Medulla oblongata (tissue), 1 donor: ENCODE results near the gene TBX10.
"Not testable (repeated sequence)": the region's sequence is repeated elsewhere in the genome, so short reads cannot be mapped to it uniquely, and the experiment has no call there.

Source experiments
- DNase-seq: peaks from one replicate; pipeline ENCODE4 v3.0.0-alpha.2; 2015; ENCODE audit errors: extremely low spot score

Gene TBX10

DNA sequence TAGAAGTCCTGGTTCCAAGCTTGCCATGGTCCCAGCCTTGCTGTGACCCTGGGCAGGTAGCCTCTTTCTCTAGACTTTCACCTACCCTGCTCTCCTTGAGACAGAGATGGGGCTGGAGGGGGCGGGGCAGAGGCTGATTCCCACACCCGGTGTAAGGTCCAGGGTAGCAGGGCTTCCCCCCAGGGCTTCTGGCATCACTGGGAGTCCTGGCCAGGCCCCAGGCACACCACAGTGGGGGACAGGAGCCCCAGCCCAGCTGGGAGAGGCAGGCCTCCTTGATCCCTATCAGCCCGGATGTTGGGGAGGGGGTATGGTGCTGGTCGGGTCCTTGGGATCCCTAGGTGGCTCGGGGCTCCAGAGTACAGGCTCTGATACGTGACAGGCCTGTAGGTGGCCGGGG lies 8.2 kb downstream of the TBX10 start:
- no peak for DNase-seq

GRCh38 chr11:67630943-67631331 lies 8.6 kb downstream of the TBX10 start:
- DNase-seq: no peak

DNA sequence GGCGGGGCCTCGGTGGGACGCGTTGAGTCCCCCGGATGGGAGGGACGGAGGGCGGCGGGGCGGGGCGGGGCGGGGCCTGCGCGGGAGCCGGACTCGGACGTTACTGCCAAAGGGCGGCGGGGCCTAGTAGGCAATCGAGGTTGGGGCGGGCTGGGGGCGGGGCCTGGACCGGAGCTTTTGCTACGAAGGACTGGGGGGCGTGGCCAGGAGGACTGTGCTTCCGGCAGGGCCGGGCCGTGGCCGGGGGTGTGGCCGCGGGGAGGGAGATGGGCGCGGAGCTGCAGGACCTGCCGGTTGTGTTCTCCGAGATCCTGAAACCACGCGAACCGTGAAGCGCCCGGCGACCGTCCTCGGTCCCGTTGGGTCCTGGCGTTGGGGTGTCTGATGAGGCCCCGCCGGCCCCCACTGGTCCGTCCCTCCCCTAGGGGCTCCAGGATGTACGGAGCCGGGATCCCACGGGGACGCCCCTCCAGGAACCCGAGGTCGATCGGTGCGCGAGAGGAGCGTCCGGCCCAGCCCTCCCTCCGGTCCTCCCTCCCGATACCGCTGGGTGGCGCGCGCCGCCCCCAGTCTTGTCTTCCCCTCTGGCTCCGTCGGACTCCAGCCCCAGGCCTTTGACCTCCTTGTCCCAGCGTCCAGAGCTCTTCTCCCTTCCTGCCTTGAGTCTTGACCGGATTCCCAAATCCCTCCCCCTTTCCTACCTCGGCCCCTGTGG lies 9.2 kb downstream of the TBX10 start:
- DNase-seq: peak; percentile 97

DNA sequence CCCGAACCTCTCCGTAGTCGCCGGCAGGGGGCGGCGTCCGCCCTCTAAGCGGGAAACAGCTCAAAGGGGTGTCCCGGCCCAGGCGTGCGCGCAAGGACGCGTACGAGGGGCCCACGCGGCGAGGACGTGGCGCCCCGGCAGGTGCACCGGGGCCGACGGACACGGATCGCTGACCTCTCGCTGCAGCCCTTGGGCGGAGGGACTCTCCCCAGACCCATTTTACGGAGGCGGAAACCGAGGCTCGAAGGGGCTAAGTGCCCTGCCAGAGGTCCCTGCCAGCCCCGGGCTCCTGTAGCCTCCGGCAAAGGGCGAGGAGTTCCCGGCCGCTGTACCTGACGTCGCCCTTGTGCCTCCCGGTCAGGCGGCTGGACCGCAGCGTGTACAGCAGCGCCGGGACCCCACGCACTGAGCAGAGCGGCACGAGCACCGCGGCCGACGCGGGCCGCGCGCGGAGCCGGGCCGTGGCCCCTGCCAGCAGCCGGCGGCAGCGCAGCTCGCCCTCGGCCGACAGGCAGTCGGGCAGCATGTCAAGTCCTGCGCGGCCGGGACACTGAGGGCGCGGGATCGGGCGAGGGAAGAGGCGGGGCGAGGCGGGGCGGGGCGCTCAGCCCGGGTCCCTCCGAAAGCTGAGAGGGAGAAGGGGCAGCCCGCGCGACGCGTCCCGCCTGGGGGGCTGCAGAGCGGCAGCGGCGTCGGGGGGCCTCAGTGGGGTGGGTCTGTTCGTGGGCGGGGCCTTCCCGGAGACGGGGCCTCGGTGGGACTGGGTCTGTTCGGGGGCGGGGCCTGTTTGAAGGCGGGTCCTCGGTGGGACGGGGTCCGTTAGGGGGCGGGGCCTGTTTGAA lies 10.0 kb downstream of the TBX10 start, which contains the start of gene NUDT8:
Gene NUDT8, minus strand, starts transcription at position 552 of the 842 bp plus-strand sequence. Its CDS starts 26 bp downstream, at position 526.
- peak; percentile 81 for DNase-seq

DNA sequence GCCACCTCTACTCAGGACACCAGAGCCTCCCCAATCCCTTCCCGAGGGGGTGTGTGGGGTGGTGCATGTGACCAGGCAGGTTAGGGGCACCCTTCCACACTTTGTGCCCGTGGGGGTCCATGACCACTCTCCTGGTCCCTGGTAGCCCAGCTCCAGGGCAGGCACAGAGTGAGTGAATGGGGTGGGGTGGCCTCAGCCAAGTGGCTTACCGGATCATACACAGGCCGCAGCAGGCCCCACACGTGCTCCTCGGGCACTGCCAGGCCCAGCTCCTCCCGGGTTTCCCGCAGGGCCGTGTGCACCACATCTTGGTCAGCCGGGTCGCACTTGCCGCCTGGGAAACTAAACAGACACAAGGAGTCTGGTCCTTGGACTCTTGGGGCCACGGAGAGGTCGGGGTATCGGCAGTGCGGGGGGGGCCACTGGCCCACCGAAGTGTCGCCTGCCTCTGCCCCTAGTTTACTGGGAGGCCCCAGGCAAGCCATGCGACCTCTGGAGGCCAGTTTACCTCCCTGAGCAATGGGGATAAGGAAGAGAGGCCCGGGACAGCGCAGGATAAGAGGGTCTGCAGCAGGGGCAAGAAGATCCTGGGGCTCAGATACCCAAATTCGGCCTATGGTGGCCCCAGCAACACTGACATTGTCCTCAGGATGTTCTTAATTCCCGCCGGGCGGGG lies 10.7 kb downstream of the TBX10 start:
- DNase-seq: no peak

DNA sequence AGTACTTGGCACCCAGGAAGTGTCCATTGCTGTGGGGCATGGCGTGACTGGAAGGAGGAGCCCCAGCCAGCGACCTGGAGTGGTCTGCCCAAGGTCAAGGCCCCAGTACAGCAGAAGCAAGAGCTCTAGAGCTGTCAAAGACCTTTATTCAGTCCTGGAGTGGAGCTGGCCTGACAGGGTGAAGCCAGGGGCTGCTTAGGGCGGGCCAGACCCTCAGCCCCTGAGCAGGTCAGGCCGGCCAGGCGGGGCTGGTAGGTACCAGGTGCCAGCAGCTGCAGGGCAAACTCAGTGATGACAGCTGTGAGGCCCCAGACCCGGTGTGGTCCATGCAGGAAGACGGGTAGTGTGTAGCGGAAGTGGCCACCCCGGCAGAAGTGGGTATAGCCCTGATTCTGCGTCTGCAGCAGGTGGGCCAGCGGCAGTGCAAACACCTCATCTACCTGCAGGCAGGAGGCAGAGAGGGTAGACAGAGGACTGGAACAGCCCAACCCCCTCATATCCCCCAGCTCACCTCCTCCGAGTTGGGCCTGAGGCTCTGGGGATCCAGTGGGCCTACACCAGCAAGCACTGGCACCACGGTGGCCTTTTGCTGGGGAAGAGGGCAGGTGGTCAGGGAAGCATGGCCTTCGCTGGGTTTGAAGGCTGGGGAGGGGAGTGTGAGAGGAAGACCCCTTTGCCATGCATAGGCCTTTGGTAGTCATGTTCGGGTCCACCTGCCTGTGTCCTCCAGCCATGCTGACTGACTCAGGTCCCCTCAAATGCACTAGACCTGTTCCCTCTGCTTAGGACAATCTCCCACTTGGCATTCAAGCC lies 11.5 kb downstream of the TBX10 start:
- no peak for DNase-seq

- no peak for DNase-seq
Observed at GRCh38 chr11:67627441-67627811, 12.1 kb downstream of the TBX10 start.

DNA sequence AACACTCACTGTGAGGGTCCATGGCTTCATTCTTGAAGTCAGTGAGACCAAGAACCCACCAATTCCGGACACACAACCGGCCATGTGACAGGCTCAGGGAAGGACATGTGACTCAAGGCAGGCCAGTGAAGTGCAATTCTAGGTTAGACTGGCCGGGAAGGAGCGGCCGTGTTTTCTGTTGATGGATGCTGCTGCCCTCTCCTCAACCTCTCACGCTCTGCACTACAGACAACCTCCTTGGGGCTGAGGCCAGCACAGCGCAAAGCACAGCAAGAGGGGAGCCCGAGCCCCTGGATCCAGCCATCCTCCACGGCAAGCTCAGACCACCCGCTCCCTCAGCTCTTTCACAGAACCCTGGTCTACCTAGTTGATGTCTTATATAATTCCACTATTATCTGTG lies 12.6 kb downstream of the TBX10 start:
- no peak for DNase-seq

- not testable (repeated sequence) for DNase-seq
Observed at GRCh38 chr11:67626131-67626833, 13.3 kb downstream of the TBX10 start.

GRCh38 chr11:67623795-67624194 lies 15.8 kb downstream of the TBX10 start:
- not testable (repeated sequence) for DNase-seq

DNA sequence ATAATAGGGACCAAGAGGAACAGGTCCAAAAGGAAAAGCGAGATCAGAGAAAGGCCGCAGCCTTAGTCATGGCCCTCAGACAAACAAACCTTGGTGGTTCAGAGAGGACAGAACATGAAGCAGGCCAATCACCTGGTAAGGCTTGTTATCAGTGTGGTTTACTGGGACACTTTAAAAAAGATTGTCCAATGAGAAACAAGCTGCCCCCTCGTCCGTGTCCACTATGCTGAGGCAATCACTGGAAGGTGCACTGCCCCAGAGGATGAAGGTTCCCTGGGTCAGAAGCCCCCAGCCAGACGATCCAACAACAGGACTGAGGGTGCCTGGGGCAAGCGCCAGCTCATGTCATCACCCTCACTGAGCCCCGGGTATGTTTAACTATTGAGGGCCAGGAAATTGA lies 16.7 kb downstream of the TBX10 start:
- DNase-seq: not testable (repeated sequence)

DNA sequence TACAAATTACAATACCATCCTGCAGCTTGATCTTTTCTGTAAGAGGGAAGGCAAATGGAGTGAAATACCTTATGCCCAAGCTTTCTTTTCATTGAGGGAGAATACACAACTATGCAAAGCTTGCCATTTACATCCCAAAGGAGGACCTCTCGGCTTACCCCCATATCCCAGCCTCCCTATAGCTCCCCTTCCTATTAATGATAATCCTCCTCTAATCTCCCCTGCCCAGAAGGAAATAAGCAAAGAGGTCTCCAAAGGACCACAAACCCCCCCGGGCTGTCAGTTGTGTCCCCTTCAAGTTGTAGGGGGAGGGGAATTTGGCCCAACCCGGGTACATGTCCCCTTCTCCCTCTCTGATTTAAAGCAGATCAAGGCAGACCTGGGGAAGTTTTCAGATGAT lies 17.6 kb downstream of the TBX10 start:
- not testable (repeated sequence) for DNase-seq

- DNase-seq: not testable (repeated sequence)
Observed at GRCh38 chr11:67620621-67621020, 18.9 kb downstream of the TBX10 start.

- not testable (repeated sequence) for DNase-seq
Observed at GRCh38 chr11:67619683-67620618, 19.6 kb downstream of the TBX10 start.

- not testable (repeated sequence) for DNase-seq
Observed at GRCh38 chr11:67618901-67619659, 20.5 kb downstream of the TBX10 start.

DNA sequence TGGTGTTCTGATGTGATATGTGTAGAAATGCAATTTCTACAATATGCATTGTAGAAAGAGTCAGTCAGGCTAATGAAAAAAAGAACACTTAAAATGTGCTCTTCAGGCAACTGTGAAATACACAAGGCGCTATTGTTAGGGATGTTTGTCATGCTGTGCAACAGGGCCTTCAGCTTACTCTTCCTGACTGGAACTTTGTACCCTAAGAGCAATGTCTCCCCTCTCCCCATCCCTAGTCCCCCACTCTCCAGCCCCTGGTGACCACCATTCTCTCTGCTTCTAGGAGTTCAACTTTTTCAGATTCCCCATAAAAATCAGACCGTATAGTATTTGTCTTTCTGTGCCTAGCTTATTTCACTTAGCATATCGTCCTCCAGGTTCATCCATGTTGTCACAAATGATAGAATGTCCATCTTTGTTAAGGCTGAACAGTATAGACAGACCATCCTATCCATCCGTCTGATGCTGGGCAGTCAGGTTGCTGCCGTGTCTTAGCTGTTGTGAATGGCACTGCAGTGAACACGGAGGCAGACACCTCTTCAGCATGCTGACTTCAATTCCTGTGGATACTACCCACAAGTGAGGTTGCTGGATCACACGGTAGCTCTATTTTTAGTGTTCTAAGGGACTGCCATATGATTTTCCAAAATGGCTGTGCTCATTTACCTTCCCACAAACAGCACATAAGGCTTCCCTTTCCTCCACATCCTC lies 22.2 kb downstream of the TBX10 start:
- DNase-seq: peak; percentile 48

DNA sequence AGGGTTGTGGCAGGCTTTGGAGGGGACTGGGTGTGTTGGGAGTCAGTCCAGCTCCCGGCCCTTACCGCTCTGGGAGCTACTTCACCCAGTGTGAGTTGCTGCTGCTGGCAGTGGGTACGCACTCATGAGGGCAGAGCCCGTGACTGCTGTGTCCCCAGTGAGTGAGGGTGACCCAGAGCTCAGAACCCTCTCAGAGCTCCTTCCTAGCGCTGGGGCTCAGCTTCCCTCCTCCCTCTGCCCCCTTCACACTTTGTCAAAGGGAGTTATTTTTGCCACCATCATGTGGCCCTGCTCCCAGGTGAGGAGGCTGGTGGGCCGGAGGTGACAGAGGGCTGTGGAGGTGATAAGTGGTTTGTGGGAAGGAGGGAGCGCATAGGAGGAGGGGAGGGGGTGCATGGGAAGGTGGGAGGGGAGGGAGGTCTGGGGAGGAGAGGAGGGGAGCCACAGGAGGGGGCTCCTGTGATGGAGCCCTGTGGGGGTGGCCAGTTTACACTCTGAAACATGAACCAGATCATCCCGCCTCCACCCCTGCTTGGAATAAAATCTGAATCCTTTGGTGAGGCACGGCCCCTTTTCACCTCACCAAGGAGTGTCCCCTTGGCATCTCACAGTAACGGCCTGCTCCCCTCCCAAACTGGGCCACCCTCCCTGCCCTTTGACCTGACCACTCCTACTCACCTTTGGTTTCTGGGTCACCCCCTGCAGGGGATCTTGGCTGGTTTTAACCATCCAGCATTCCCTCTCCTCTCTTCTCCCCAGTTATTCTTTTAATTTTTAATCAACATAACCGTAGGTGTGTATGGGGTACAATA lies 22.9 kb downstream of the TBX10 start:
- no peak for DNase-seq
